ENCODE results near the gene PDE8B. TPM values are rescaled to one million over a fixed set of nuclear protein-coding genes. Genes with fewer than 3 reads are reported as not detected.

PDE8B gene
- total RNA-seq, 1 donor from 2014 or later: 1.1 TPM

- Mint-ChIP-seq H3K27me3 (ENCODE audit: low read depth) (peaks cover 9% of the 10 kb centered on the region), H3K36me3 (ENCODE audit: low read depth) (peaks cover 11% of the 10 kb centered on the region), H3K4me3 (ENCODE audit: unreplicated experiment) (no peak overlapping the region), H3K9me3 (ENCODE audit: low read depth) (peaks cover 30% of the 10 kb centered on the region), H3K27ac (ENCODE audit: unreplicated experiment) (no peak overlapping the region), H3K4me1 (ENCODE audit: low read depth) (no peaks in the 10 kb centered on the region)
- DNase-seq (ENCODE audit: low spot score): no peak
- no peak for TF ChIP-seq CTCF (IDR thresholded peaks at IDR 0.05)
Observed at GRCh38 chr5:77194762-77195161, 15.7 kb upstream of the PDE8B start.

GRCh38 chr5:77197840-77198554 is 12.5 kb upstream of the PDE8B start:
- Mint-ChIP-seq H3K36me3 (ENCODE audit: low read depth) (peaks cover 11% of the 10 kb centered on the region), H3K9me3 (ENCODE audit: low read depth) (peaks cover 26% of the 10 kb centered on the region), H3K27me3 (ENCODE audit: low read depth) (peaks cover 9% of the 10 kb centered on the region), H3K4me1 (ENCODE audit: low read depth) (no peaks in the 10 kb centered on the region), H3K4me3 (ENCODE audit: unreplicated experiment) (no peak overlapping the region), H3K27ac (ENCODE audit: unreplicated experiment) (no peak overlapping the region)
- TF ChIP-seq CTCF (IDR thresholded peaks at IDR 0.05): no peak
- no peak for DNase-seq (ENCODE audit: low spot score)

GRCh38 chr5:77200663-77201062 is 9.8 kb upstream of the PDE8B start:
- Mint-ChIP-seq H3K36me3 (ENCODE audit: low read depth) (peaks cover 11% of the 10 kb centered on the region), H3K27me3 (ENCODE audit: low read depth) (peaks cover 9% of the 10 kb centered on the region), H3K9me3 (ENCODE audit: low read depth) (peaks cover 19% of the 10 kb centered on the region), H3K27ac (ENCODE audit: unreplicated experiment) (no peak overlapping the region), H3K4me1 (ENCODE audit: low read depth) (peaks cover 7% of the 10 kb centered on the region), H3K4me3 (ENCODE audit: unreplicated experiment) (no peak overlapping the region)
- TF ChIP-seq CTCF (IDR thresholded peaks at IDR 0.05): no peak
- DNase-seq (ENCODE audit: low spot score): no peak

- peaks cover 9% of the 10 kb centered on the region for H3K36me3 Mint-ChIP-seq (ENCODE audit: low read depth)
- peaks cover 12% of the 10 kb centered on the region for H3K9me3 Mint-ChIP-seq (ENCODE audit: low read depth)
- H3K27me3 Mint-ChIP-seq (ENCODE audit: low read depth): peaks cover 8% of the 10 kb centered on the region
- H3K4me1 Mint-ChIP-seq (ENCODE audit: low read depth): peaks cover 7% of the 10 kb centered on the region
- no peak overlapping the region for H3K27ac Mint-ChIP-seq (ENCODE audit: unreplicated experiment)
- H3K4me3 Mint-ChIP-seq (ENCODE audit: unreplicated experiment): no peak overlapping the region
- DNase-seq (ENCODE audit: low spot score): no peak
- no peak for TF ChIP-seq CTCF (IDR thresholded peaks at IDR 0.05)
Observed at GRCh38 chr5:77202145-77202544, 8.3 kb upstream of the PDE8B start.

GRCh38 chr5:77204967-77205366 is 5.5 kb upstream of the PDE8B start:
- Mint-ChIP-seq H3K27ac (ENCODE audit: unreplicated experiment) (no peak overlapping the region), H3K4me3 (ENCODE audit: unreplicated experiment) (no peak overlapping the region), H3K27me3 (ENCODE audit: low read depth) (peaks cover 8% of the 10 kb centered on the region), H3K36me3 (ENCODE audit: low read depth) (no peaks in the 10 kb centered on the region), H3K9me3 (ENCODE audit: low read depth) (no peaks in the 10 kb centered on the region), H3K4me1 (ENCODE audit: low read depth) (peaks cover 12% of the 10 kb centered on the region)
- TF ChIP-seq CTCF (IDR thresholded peaks at IDR 0.05): no peak
- no peak for DNase-seq (ENCODE audit: low spot score)
